ENCODE measurements around the gene TMEM62.

Gene TMEM62

GRCh38 chr15:43133430-43134156 is at the start of gene TMEM62:
TMEM62 (plus strand) TSS chr15:43133586; CDS start chr15:43133803, 217 bp downstream.
- FAIRE-seq: no peak

GRCh38 chr15:43085921-43086320 is 47.5 kb upstream of the TMEM62 start:
- FAIRE-seq: no peak

- FAIRE-seq: no peak
These were observed 46.8 kb upstream of the TMEM62 start for GRCh38 chr15:43086551-43086950.

GRCh38 chr15:43091859-43092258 is 41.5 kb upstream of the TMEM62 start:
- FAIRE-seq: no peak

GRCh38 chr15:43093026-43093425 is 40.4 kb upstream of the TMEM62 start:
- FAIRE-seq: no peak

- no peak for FAIRE-seq
These were observed 38.9 kb upstream of the TMEM62 start for GRCh38 chr15:43094416-43095030.

GRCh38 chr15:43095243-43095642 is 38.1 kb upstream of the TMEM62 start:
- no peak for FAIRE-seq

- FAIRE-seq: no peak
These were observed 37.6 kb upstream of the TMEM62 start for GRCh38 chr15:43095708-43096347.

GRCh38 chr15:43096411-43096810 is 37.0 kb upstream of the TMEM62 start:
- FAIRE-seq: no peak

GRCh38 chr15:43099105-43099845 is 34.1 kb upstream of the TMEM62 start:
- no peak for FAIRE-seq

- FAIRE-seq: no peak
These were observed 32.4 kb upstream of the TMEM62 start for GRCh38 chr15:43100971-43101370.

GRCh38 chr15:43102187-43102586 is 31.2 kb upstream of the TMEM62 start:
- no peak for FAIRE-seq

- FAIRE-seq: no peak
These were observed 29.5 kb upstream of the TMEM62 start for GRCh38 chr15:43103907-43104306.

- FAIRE-seq: no peak
These were observed 29.0 kb upstream of the TMEM62 start for GRCh38 chr15:43104426-43104825.

- FAIRE-seq: no peak
These were observed 28.2 kb upstream of the TMEM62 start for GRCh38 chr15:43105077-43105736.

GRCh38 chr15:43105778-43106485 is 27.5 kb upstream of the TMEM62 start, which contains the start of gene UBR1:
UBR1 (minus strand) TSS chr15:43106038; CDS start chr15:43106022, 16 bp downstream.
- peak; percentile 65 for FAIRE-seq

- no peak for FAIRE-seq
These were observed 26.9 kb upstream of the TMEM62 start for GRCh38 chr15:43106486-43106829.

GRCh38 chr15:43107751-43108150 is 25.6 kb upstream of the TMEM62 start:
- no peak for FAIRE-seq

GRCh38 chr15:43111354-43111753 is 22.0 kb upstream of the TMEM62 start:
- FAIRE-seq: no peak

- no peak for FAIRE-seq
These were observed 15.1 kb upstream of the TMEM62 start for GRCh38 chr15:43118286-43118685.

- FAIRE-seq: no peak
These were observed 14.6 kb upstream of the TMEM62 start for GRCh38 chr15:43118829-43119228.

- no peak for FAIRE-seq
These were observed 11.5 kb upstream of the TMEM62 start for GRCh38 chr15:43121863-43122262.
